Stimulated activated CD4-positive, alpha-beta T cell treated with anti-CD3 and anti-CD28 coated beads, TNF-alpha, amount 100 ng/mL, for 1 hour (primary cell): ENCODE data around the gene REXO1.
A peak's percentile ranks its signal among the peaks of the same experiment; 100 is the strongest.

ENCODE experiments used
- DNase-seq, 3 donors: peaks; one replicate each; pipeline ENCODE4 v3.0.0-alpha.2; 2020; ENCODE audit warnings: low read depth in 3 of 3, low spot score in 1 of 3

REXO1 gene

GRCh38 chr19:1851654-1852580, 3.6 kb upstream of the REXO1 start:
- DNase-seq = peak in 2 of 3 donors; percentile 47 to 50

- DNase-seq = no peak
These were observed 2.7 kb upstream of the REXO1 start for GRCh38 chr19:1850809-1851653.

DNA sequence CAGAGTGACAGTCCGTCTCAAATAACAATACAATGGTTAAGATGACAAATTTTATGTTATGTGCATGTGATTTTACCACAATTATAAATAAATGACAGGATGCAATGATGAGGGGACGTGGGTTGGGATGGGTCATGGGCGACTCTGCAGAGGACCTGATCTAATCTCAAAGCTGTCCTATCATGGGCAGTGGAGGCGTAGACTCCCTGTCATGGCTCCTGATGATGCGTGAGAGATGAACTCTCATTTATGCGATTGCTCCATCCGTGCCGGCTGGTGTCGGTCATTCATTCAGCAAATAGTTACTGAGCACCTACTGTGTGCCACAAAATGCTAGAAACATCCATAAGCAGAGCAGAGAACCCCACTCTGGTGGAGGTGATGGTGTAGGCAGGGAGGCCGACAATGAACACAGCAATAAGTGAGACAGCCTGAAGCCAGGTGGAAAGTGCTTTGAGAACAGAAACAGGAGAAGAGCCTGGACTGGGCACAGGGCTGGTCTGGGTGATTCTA, 1.7 kb upstream of the REXO1 start:
- DNase-seq = no peak

DNA sequence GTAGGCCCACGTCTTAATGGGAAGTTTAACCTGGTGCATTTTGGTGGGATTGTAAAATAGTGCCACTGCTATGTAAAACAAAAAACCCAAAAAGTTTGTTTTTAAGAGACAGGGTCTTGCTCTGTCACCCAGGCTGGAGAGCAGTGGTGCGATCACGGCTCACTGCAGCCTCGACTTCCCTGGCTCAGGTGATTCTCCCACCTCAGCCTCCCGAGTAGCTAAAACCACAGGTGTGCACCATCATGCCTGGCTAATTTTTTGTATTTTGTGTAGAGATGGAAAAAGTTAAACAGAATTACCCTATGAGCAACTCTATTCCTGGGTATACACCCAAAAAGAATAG, 820 bp upstream of the REXO1 start:
- no peak for DNase-seq

DNA sequence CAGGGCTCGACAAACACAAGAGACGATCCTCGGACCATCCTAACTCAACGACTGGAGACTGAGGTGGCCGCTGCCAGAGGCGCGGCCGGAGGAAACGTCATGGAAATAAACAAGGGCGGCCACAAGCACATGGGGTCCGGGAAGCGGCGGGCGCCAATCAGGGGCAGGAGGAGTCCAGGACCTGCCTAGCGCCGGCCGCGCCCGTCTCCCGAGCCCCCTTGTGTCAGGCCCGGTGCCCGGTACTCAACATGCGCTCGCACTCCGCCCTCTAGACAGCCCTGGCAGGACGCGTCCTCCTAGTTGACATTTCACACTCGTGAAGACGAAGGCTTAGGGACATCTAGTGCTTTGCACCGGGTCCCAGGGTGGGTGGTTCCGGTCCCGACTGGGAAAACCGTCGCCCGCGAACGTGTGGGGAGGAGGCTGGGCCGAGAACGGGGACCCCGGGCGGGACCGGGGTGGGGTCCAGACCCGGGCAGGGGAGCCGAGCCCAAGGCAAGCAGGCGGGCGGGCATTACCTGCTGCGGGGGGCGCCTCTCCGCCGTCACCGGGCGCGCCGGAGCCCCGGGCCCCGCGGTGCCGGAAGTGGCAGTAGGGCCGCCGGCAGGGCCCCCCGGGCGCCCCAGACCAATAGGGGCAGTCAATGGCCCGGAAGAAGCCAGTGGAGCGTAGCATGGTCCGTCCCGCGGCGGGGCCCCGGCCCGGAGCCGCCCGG, 442 bp downstream of the REXO1 start:
- no peak for DNase-seq

GRCh38 chr19:1847348-1847683, 967 bp downstream of the REXO1 start:
- DNase-seq = no peak

GRCh38 chr19:1846517-1847204, 1.6 kb downstream of the REXO1 start:
- DNase-seq = no peak

- no peak for DNase-seq
These were observed 2.6 kb downstream of the REXO1 start for GRCh38 chr19:1845642-1846041.

DNA sequence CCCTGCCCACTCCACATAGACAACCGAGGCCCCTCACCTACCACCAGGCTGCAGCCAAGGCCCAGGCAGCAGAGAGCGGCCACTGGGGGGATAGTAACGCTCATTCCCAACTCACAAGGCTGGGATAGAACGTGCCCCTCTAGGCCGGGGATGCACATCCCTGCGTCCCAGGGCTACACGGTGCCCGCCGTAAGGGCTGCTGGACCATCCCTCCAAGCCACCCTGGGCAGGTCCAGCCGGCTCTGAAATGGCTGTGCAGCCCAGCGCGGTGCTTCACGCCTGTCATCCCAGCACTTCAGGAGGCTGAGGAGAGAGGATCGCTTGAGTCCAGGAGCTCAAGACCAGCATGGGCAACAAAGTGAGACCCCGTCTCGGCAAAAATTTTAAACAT, 3.2 kb downstream of the REXO1 start:
- DNase-seq = no peak

DNA sequence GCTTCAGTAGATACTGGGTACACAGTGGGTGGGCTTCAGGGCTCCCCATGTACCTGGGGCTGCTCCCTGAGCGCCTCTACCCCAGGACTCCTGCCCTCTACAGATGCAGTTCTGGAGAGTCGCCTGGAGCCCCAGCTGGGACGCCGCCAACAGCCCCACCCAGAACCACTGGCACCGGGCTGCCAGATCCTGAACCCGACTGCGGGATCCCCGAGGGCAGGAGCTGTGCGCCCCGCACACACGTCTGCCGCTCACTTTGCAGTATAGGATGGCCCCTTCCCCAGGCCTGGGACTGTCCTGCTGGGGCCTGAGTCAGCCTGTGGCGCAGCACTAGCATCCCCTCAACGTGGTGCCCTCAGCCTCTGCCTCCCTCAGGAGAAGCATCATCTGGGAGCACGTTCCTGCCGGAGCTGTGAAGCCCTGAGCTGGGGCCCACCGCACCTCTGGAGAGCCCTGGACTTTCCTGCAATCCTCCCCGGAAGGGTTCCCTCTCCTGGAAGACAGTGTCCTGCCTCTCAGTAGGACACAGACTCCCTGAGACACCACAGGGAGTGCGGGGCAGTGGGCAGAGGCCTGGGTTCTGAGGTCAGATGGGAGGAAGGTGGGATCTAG, 3.7 kb downstream of the REXO1 start:
- no peak for DNase-seq

- DNase-seq = no peak
These were observed 4.5 kb downstream of the REXO1 start for GRCh38 chr19:1843646-1844394.

DNA sequence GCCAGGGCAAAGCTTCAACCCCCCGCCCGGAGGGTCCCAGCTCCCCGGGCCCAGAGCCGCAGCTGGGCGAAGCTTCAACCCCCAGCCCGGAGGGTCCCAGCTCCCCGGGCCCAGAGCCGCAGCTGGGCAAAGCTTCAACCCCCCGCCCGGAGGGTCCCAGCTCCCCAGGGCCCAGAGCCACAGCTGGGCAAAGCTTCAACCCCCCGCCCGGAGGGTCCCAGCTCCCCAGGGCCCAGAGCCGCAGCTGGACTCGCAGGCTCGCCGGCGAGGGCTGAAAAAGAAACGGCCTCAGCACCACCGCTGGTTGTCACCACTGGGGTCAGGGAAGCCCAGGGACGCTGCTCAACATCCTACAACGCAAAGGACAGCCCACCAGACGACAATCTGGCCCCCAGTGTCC, 5.2 kb downstream of the REXO1 start:
- DNase-seq = no peak

GRCh38 chr19:1841209-1841924, 6.9 kb downstream of the REXO1 start:
- no peak for DNase-seq

DNA sequence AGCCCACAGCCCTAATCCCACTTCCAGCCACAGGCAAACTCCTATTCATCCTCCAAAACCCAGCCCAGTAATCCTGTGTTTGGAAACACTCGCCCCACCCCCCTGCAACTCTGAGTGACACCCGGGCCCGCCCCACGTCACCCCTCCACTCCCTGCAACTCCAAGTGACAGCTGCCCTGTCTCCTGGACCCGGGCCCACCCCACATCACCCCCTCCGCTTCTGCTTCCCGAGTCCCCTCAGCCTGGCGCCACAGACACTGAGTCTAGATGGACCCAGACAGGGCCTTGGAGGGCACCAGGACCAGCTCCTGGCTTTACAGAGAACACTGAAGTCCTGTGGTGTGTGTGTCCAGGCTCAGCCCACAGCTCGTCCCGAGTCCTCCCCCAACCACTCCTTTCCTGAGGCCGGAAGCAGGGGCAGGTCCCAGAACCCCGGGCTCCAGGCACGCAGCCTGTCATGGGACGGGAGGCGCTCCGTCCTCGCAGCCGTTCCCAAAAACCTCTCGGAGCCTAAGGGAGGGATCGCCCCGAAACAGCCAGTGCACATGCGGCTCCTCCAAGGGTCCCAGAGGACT, 7.7 kb downstream of the REXO1 start:
- no peak for DNase-seq

DNA sequence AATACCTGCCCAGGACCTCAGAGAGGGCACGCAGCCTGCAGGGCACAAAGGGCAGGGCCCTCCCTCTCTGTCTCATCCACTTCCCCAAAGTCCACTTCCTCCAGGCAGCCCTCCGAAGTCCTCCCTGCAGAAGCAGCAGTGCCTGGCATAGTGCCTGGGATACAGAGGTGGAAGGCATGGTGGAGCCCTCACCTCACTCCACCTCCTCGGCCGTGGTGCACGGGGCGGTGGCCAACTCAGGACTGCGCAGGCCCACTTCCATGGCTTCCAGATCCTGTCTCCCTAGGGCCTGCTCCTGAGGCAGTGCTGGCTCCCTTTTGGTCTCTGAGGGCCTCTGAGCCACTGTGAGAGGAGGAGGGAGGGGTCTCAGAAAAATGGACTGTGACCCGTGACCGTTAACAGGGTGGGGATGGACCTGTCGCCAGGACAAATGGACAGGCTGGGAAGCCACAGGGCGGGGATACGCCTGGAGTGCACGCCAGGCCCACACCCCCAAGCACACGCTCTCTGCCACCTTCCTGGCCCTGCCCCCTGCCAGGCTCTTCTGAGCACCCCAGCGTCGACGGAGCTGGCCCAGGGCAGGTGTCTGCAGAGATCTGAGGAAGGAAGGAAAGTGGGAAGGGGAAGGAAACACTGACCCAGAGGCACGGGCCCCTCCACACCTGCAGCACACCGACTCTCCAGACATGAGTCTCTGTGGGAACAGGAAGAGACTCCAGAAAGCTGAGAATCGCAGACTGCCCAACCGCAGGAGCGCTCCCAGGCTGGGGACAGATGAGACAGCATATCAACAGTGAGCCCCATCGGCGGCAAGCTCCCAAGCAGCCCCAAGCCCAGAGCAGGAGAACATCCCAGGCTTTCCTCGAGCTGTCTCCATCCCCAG, 8.4 kb downstream of the REXO1 start:
- DNase-seq = no peak

GRCh38 chr19:1837625-1838105, 10.6 kb downstream of the REXO1 start:
- peak in 1 of 3 donors; percentile 62 for DNase-seq

DNA sequence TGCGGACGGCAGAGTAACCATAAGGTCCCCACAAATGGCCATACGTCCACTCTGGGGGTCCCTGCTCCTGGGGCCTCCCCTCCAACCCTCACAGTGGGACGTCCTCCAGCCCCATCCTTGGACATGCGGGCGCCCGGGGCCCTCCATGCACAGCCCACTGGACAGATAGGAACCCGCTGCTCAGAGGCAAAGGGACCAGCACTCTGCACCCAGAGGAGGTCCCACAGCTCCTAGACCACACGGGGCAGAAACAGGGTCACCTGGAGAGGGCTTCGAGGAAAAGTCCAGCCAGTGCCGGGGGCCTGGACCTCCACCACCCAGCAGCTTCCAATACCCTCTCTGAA, 11.1 kb downstream of the REXO1 start:
- no peak for DNase-seq
